K562 (cell line): ENCODE measurements around the gene CLIC3. TPM values are rescaled to one million over a fixed set of nuclear protein-coding genes. Genes with fewer than 3 reads are reported as not detected.

Experiments used
- CTBP1 ChIP-seq: fragments of 450-650 bp; IDR thresholded peaks from 2 replicates; pipeline ENCODE4 v1.6.1; 2016; ENCODE audit warnings: borderline replicate concordance
- DDX20 ChIP-seq: fragments of 450-650 bp; IDR thresholded peaks from 2 replicates; pipeline ENCODE4 v1.6.1; 2016; ENCODE audit warnings: missing genetic modification characterization, low read depth, mild to moderate bottlenecking, missing compliant biosample characterization, moderate library complexity
- HLTF ChIP-seq: fragments of 450-650 bp; IDR thresholded peaks from 2 replicates; pipeline ENCODE4 v1.6.1; 2016
- ILK ChIP-seq: fragments of 450-650 bp; IDR thresholded peaks from 2 replicates; pipeline ENCODE4 v1.6.1; 2016; ENCODE audit warnings: missing genetic modification characterization, low read depth, mild to moderate bottlenecking, missing compliant biosample characterization, moderate library complexity, borderline replicate concordance
- LCOR ChIP-seq: sonication (generic); formaldehyde crosslinking; IDR thresholded peaks from 2 replicates; pipeline ENCODE4 v1.8.0; 2022; ENCODE audit warnings: mild to moderate bottlenecking, missing genetic modification reagents
- NFYB ChIP-seq: IDR thresholded peaks from 2 replicates; pipeline ENCODE4 v1.6.1; 2011; ENCODE audit warnings: mild to moderate bottlenecking, moderate library complexity; ENCODE audit not compliant: insufficient read length; ENCODE audit errors: extremely low read depth
- NONO ChIP-seq, 2 experiments: fragments of 200-400 bp in 1 of 2; fragments of 450-650 bp in 1 of 2; formaldehyde crosslinking in 1 of 2; IDR thresholded peaks; 2 replicates each; pipeline ENCODE4 v1.6.1; 2017; ENCODE audit warnings: low read depth in 2 of 2, mild to moderate bottlenecking in 2 of 2, moderate library complexity in 2 of 2, low read length in 1 of 2
- PHF20 ChIP-seq: fragments of 450-650 bp; IDR thresholded peaks from 2 replicates; pipeline ENCODE4 v1.6.1; 2018; ENCODE audit not compliant: partially characterized antibody
- RB1 ChIP-seq: fragments of 450-650 bp; IDR thresholded peaks from 2 replicates; pipeline ENCODE4 v1.6.1; 2017; ENCODE audit warnings: low read depth, mild to moderate bottlenecking
- SAFB ChIP-seq: fragments of 200-400 bp; formaldehyde crosslinking; IDR thresholded peaks from 2 replicates; pipeline ENCODE4 v1.6.1; 2017; ENCODE audit warnings: low read depth, low read length, borderline replicate concordance
- SMAD3 ChIP-seq: fragments of 450-650 bp; formaldehyde crosslinking; conservative IDR thresholded peaks from 2 replicates; pipeline ENCODE4 v1.4.0; 2020; ENCODE audit warnings: mild to moderate bottlenecking
- SMARCE1 ChIP-seq: fragments of 450-650 bp; IDR thresholded peaks from 2 replicates; pipeline ENCODE4 v1.7.1; 2016; ENCODE audit warnings: mild to moderate bottlenecking
- STAT5A ChIP-seq: IDR thresholded peaks from 2 replicates; pipeline ENCODE4 v1.6.1; 2012; ENCODE audit warnings: low read length, inconsistent platforms, borderline replicate concordance
- SUPT5H ChIP-seq: fragments of 450-650 bp; IDR thresholded peaks from 2 replicates; pipeline ENCODE4 v1.6.1; 2016
- TAF7 ChIP-seq: fragments of 450-650 bp; IDR thresholded peaks from 2 replicates; pipeline ENCODE4 v1.6.1; 2016; ENCODE audit warnings: missing genetic modification characterization, missing compliant biosample characterization
- TGIF2 ChIP-seq: sonication (generic); formaldehyde crosslinking; IDR thresholded peaks from 2 replicates; pipeline ENCODE4 v1.8.1; 2022; ENCODE audit warnings: mild to moderate bottlenecking, missing genetic modification reagents, moderate library complexity
- ZNF324 ChIP-seq: fragments of 250-450 bp; sonication (Bioruptor Pico); IDR thresholded peaks from 2 replicates; pipeline ENCODE4 v1.4.0; 2020; ENCODE audit warnings: mild to moderate bottlenecking
- polyA plus RNA-seq, 8 experiments: library from polyadenylated mRNA; depleted of rRNA in 4 of 8; stranded (reverse) in 5 of 8; unstranded in 3 of 8; fragments of >200 nt; fragmentation: Nextera tagmentation in 2 of 8; fragmentation: Illumina TruSeq in 1 of 8; extraction: Ambion mirVana in 2 of 8; extraction: Trizol in 1 of 8; gene quantifications; 2 replicates each; pipeline versions ENCODE4 v1.2.1 to v1.2.3, GENCODE V29; 2011 to 2014; ENCODE audit warnings: inconsistent platforms in 1 of 8, missing spikeins in 1 of 8
- total RNA-seq, 7 experiments: library from RNA; depleted of rRNA in 6 of 7; stranded (reverse); fragments of >200 nt in 6 of 7; fragmentation: Illumina TruSeq in 2 of 7; extraction: Trizol in 2 of 7; gene quantifications; 2 replicates each; pipeline versions ENCODE4 v1.2.1 to v1.2.3, GENCODE V29; 2011 to 2021; ENCODE audit warnings: low replicate concordance in 1 of 7
- TF ChIP-seq, protein P1 (sequence below): sonication (generic); formaldehyde crosslinking; IDR thresholded peaks from 2 replicates; pipeline ENCODE4 v1.8.0; 2022; ENCODE audit warnings: mild to moderate bottlenecking, missing genetic modification reagents
- TF ChIP-seq, protein P2 (sequence below): fragments of 250-450 bp; sonication (Bioruptor Pico); IDR thresholded peaks from 2 replicates; pipeline ENCODE4 v1.5.0; 2020; ENCODE audit warnings: mild to moderate bottlenecking
- TF ChIP-seq, protein P3 (sequence below): fragments of 450-650 bp; IDR thresholded peaks from 2 replicates; pipeline ENCODE4 v1.6.1; 2016; ENCODE audit warnings: low read depth, mild to moderate bottlenecking, moderate library complexity
- TF ChIP-seq, protein P4 (sequence below): fragments of 450-650 bp; conservative IDR thresholded peaks from 2 replicates; pipeline ENCODE4 v1.6.1; 2016; ENCODE audit warnings: missing genetic modification characterization, low read depth, mild to moderate bottlenecking, control low read depth, missing compliant biosample characterization

The CLIC3 gene
- total and polyA plus RNA-seq, 9 of the 15 experiments (the other 6 are each of a cell fraction or from before 2014, with no cell fraction given): 0.27 to 0.29 TPM; not detected in 7

DNA sequence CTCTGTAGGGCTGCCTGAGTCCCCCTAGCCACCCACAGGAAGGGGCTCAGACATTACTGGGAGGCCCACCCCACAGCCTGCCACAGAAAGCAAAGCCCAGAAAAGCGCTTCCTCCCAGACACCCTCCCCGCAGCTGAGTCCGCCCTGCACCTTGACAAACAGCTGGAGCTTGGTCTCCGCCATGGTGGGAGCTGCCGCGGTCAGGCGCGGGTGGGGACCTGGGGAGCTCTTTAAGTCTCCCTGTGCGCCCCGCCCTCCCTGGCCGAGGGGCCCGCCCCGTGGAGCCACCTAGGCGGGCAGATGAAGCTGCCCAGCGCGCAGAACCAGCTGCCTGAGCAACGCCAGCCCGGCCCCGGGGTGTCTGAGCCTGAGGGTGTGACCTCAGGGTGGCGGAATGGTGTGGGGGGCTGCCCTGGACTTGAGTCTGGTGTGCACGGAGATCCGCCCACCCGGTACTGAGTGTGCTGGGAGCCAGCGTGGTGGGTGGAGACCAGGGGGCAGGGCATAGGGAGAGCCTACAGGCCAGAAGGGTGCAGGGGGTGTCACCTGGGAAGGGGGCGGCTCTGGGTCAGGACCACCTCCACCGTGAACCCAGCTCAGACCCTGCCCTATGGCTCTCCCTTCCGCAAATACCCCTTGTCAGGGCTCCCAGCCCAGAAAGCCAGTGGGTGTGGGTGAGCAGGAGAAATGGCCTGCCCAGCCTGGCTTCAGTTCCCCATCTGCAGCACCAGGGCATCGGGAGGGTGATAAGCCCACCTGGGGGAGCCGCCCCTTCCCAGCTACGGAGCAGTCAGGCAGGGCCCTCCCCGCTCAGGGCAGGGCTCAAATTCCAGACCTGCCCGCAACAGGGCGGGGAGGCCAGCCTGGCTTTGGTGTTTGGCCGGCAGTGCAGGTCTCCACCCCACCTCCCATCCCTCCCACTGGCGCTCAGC lies at the start of gene CLIC3 (continued):
- TF ChIP-seq, protein P1, sequence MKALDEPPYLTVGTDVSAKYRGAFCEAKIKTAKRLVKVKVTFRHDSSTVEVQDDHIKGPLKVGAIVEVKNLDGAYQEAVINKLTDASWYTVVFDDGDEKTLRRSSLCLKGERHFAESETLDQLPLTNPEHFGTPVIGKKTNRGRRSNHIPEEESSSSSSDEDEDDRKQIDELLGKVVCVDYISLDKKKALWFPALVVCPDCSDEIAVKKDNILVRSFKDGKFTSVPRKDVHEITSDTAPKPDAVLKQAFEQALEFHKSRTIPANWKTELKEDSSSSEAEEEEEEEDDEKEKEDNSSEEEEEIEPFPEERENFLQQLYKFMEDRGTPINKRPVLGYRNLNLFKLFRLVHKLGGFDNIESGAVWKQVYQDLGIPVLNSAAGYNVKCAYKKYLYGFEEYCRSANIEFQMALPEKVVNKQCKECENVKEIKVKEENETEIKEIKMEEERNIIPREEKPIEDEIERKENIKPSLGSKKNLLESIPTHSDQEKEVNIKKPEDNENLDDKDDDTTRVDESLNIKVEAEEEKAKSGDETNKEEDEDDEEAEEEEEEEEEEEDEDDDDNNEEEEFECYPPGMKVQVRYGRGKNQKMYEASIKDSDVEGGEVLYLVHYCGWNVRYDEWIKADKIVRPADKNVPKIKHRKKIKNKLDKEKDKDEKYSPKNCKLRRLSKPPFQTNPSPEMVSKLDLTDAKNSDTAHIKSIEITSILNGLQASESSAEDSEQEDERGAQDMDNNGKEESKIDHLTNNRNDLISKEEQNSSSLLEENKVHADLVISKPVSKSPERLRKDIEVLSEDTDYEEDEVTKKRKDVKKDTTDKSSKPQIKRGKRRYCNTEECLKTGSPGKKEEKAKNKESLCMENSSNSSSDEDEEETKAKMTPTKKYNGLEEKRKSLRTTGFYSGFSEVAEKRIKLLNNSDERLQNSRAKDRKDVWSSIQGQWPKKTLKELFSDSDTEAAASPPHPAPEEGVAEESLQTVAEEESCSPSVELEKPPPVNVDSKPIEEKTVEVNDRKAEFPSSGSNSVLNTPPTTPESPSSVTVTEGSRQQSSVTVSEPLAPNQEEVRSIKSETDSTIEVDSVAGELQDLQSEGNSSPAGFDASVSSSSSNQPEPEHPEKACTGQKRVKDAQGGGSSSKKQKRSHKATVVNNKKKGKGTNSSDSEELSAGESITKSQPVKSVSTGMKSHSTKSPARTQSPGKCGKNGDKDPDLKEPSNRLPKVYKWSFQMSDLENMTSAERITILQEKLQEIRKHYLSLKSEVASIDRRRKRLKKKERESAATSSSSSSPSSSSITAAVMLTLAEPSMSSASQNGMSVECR: peak; percentile 72
- TF ChIP-seq ILK (tag): no peak
- TF ChIP-seq TAF7: no peak
- no peak for TF ChIP-seq LCOR
- no peak for TF ChIP-seq ZNF324 (CRISPR knock-in tag)
- TF ChIP-seq TGIF2: peak; percentile 95; the same call in 1 of the 2 replicates
- TF ChIP-seq NFYB: no peak
- no peak for TF ChIP-seq NONO (IDR thresholded peaks at IDR 0.05; ENCODE audit: low read depth in 2 of 2, low read length in 1 of 2)
- TF ChIP-seq SMAD3 (CRISPR knock-in tag): no peak
- TF ChIP-seq SUPT5H: 0 out of 2 replicates have a peak, but pooled peaks have one; percentile 39
- TF ChIP-seq DDX20: no peak
- peak; percentile 51; the same call in 1 of the 2 replicates for TF ChIP-seq SAFB
- TF ChIP-seq, protein P2, sequence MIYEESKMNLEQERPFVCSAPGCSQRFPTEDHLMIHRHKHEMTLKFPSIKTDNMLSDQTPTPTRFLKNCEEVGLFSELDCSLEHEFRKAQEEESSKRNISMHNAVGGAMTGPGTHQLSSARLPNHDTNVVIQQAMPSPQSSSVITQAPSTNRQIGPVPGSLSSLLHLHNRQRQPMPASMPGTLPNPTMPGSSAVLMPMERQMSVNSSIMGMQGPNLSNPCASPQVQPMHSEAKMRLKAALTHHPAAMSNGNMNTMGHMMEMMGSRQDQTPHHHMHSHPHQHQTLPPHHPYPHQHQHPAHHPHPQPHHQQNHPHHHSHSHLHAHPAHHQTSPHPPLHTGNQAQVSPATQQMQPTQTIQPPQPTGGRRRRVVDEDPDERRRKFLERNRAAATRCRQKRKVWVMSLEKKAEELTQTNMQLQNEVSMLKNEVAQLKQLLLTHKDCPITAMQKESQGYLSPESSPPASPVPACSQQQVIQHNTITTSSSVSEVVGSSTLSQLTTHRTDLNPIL (CRISPR knock-in tag): no peak
- TF ChIP-seq, protein P3, sequence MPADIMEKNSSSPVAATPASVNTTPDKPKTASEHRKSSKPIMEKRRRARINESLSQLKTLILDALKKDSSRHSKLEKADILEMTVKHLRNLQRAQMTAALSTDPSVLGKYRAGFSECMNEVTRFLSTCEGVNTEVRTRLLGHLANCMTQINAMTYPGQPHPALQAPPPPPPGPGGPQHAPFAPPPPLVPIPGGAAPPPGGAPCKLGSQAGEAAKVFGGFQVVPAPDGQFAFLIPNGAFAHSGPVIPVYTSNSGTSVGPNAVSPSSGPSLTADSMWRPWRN: no peak
- TF ChIP-seq RB1: no peak
- no peak for TF ChIP-seq SMARCE1
- TF ChIP-seq STAT5A: no peak
- TF ChIP-seq CTBP1: peak; percentile 70; the same call in 1 of the 2 replicates
- TF ChIP-seq, protein P4, sequence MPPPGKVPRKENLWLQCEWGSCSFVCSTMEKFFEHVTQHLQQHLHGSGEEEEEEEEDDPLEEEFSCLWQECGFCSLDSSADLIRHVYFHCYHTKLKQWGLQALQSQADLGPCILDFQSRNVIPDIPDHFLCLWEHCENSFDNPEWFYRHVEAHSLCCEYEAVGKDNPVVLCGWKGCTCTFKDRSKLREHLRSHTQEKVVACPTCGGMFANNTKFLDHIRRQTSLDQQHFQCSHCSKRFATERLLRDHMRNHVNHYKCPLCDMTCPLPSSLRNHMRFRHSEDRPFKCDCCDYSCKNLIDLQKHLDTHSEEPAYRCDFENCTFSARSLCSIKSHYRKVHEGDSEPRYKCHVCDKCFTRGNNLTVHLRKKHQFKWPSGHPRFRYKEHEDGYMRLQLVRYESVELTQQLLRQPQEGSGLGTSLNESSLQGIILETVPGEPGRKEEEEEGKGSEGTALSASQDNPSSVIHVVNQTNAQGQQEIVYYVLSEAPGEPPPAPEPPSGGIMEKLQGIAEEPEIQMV: no peak
- TF ChIP-seq PHF20: no peak
- no peak for TF ChIP-seq HLTF
